HL-60 (cell line): ENCODE measurements around the gene ATP6V1G3.

Source experiments
- DNase-seq, 2 experiments: peaks; one replicate each; pipeline ENCODE4 v3.0.0-alpha.2; 2010 to 2020; ENCODE audit warnings: low read depth in 1 of 2, low spot score in 1 of 2
- H3K27ac ChIP-seq: fragments of 250-450 bp; sonication (Bioruptor Pico); replicated peaks from 2 replicates; pipeline ENCODE4 v1.5.1; 2020; ENCODE audit warnings: mild to moderate bottlenecking, moderate library complexity
- H3K27me3 ChIP-seq: fragments of 250-450 bp; sonication (Bioruptor Pico); 2 replicates; pipeline ENCODE4 v1.5.1; 2021; ENCODE audit warnings: mild to moderate bottlenecking, moderate library complexity; ENCODE audit not compliant: insufficient read depth, poor library complexity, severe bottlenecking
- H3K4me3 ChIP-seq: replicated peaks from 2 replicates; pipeline ENCODE4 v1.5.1; 2011; ENCODE audit warnings: mild to moderate bottlenecking, control low read depth, low read length; ENCODE audit not compliant: insufficient read depth
- GABPA ChIP-seq: IDR thresholded peaks from 2 replicates; pipeline ENCODE4 v1.6.1; 2012; ENCODE audit warnings: low read depth
- POLR2AphosphoS5 ChIP-seq: IDR thresholded peaks from 2 replicates; pipeline ENCODE4 v1.6.1; 2012; ENCODE audit warnings: low read depth
- SPI1 ChIP-seq: IDR thresholded peaks from 2 replicates; pipeline ENCODE4 v1.6.1; 2012; ENCODE audit warnings: low read depth, mild to moderate bottlenecking, borderline replicate concordance
- TF ChIP-seq, protein P1 (sequence below): IDR thresholded peaks from one replicate; pipeline ENCODE4 v1.5.1; 2011; ENCODE audit warnings: low read length, control low read depth, inconsistent platforms; ENCODE audit not compliant: insufficient read depth
- TF ChIP-seq, protein P2 (sequence below): IDR thresholded peaks from 2 replicates; pipeline ENCODE4 v1.6.1; 2012; ENCODE audit warnings: low read depth; ENCODE audit not compliant: insufficient replicate concordance

ATP6V1G3 gene

DNA sequence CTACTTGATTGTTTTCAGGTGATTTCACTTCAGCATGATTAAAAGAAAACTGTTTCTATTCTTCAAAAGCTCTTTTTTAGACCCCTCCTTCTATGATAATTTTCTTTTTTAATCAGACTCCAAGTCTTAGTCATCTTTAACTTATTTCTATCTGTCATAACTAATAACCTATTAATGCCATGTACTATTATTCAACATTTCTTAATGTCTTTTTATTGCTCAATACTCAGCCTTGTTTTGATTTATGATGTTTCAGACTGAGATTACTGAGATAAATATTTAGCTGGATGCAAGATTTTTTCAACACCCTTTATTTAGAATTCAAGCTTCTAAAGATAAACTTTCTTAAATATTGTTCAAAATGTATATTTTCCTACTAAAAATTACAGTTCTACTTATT lies 53.6 kb downstream of the ATP6V1G3 start:
- Histone ChIP-seq H3K27me3 (no peaks in the 10 kb centered on the region), H3K27ac (no peak overlapping the region), H3K4me3 (no peak overlapping the region)
- DNase-seq: no peak
- TF ChIP-seq, protein P1, sequence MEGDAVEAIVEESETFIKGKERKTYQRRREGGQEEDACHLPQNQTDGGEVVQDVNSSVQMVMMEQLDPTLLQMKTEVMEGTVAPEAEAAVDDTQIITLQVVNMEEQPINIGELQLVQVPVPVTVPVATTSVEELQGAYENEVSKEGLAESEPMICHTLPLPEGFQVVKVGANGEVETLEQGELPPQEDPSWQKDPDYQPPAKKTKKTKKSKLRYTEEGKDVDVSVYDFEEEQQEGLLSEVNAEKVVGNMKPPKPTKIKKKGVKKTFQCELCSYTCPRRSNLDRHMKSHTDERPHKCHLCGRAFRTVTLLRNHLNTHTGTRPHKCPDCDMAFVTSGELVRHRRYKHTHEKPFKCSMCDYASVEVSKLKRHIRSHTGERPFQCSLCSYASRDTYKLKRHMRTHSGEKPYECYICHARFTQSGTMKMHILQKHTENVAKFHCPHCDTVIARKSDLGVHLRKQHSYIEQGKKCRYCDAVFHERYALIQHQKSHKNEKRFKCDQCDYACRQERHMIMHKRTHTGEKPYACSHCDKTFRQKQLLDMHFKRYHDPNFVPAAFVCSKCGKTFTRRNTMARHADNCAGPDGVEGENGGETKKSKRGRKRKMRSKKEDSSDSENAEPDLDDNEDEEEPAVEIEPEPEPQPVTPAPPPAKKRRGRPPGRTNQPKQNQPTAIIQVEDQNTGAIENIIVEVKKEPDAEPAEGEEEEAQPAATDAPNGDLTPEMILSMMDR: no peak
- TF ChIP-seq, protein P2, sequence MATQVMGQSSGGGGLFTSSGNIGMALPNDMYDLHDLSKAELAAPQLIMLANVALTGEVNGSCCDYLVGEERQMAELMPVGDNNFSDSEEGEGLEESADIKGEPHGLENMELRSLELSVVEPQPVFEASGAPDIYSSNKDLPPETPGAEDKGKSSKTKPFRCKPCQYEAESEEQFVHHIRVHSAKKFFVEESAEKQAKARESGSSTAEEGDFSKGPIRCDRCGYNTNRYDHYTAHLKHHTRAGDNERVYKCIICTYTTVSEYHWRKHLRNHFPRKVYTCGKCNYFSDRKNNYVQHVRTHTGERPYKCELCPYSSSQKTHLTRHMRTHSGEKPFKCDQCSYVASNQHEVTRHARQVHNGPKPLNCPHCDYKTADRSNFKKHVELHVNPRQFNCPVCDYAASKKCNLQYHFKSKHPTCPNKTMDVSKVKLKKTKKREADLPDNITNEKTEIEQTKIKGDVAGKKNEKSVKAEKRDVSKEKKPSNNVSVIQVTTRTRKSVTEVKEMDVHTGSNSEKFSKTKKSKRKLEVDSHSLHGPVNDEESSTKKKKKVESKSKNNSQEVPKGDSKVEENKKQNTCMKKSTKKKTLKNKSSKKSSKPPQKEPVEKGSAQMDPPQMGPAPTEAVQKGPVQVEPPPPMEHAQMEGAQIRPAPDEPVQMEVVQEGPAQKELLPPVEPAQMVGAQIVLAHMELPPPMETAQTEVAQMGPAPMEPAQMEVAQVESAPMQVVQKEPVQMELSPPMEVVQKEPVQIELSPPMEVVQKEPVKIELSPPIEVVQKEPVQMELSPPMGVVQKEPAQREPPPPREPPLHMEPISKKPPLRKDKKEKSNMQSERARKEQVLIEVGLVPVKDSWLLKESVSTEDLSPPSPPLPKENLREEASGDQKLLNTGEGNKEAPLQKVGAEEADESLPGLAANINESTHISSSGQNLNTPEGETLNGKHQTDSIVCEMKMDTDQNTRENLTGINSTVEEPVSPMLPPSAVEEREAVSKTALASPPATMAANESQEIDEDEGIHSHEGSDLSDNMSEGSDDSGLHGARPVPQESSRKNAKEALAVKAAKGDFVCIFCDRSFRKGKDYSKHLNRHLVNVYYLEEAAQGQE: no peak
- TF ChIP-seq GABPA: no peak
- no peak for TF ChIP-seq POLR2AphosphoS5

DNA sequence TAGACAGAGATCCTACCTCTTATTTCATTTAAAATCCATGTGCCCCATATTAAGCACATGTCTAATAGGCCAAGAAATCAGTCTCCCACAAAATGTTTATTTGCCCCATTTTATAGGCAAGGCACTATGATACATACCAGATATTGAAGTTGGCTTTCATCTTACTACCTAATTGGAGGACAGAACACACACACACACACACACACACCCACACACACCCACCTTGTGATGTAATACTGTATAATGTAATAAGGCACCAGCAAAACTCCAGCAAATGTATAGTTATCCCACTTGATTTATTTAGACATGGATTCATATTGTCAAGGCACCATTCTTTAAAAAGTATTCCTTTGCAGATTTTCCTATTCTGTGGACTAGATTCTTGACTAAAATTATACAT lies 56.8 kb downstream of the ATP6V1G3 start:
- Histone ChIP-seq H3K27me3 (no peaks in the 10 kb centered on the region), H3K27ac (no peak overlapping the region), H3K4me3 (no peak overlapping the region)
- TF ChIP-seq SPI1 (no peak), GABPA (no peak), POLR2AphosphoS5 (no peak)
- TF ChIP-seq, protein P2: no peak
- TF ChIP-seq, protein P1: no peak
- no peak for DNase-seq

DNA sequence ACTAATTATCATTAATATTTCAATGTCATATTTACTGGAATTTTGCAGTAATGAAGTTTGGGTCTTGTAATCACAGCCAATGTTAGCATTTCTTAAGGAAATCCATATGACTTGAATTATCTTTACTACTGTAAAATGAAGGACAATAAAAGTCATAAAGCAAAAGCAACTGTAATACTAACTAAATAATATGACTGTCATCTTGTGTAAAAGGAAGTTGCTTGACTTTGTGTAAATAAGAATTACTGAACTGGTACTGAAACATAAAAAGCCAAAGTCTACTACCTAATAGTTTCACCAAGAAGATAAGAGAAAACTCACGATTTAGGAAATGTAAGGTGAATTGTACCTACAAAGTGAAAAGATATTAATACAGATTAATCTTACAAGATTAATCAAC lies 57.5 kb downstream of the ATP6V1G3 start:
- H3K27me3 ChIP-seq: no peaks in the 10 kb centered on the region
- TF ChIP-seq, protein P1: no peak
- TF ChIP-seq, protein P2: no peak
- TF ChIP-seq POLR2AphosphoS5: no peak
- no peak for TF ChIP-seq GABPA
- no peak for TF ChIP-seq SPI1
- DNase-seq: no peak
- no peak overlapping the region for H3K27ac ChIP-seq
- no peak overlapping the region for H3K4me3 ChIP-seq
